Esophagus squamous epithelium (tissue), 5 donors: ENCODE results near the gene HBP1. TPM values are rescaled to one million over a fixed set of nuclear protein-coding genes. Genes with fewer than 3 reads are reported as not detected.
A peak's percentile ranks its signal among the peaks of the same experiment; 100 is the strongest.

Source experiments
- DNase-seq: peaks from one replicate; lab custom pipeline; 2025; lab: John Stamatoyannopoulos, UW
- H3K27ac ChIP-seq, 4 donors: fragments of 200-600 bp; sonication (generic); one replicate each; pipeline ENCODE4 v1.5.1; 2016 to 2019; ENCODE audit warnings: mild to moderate bottlenecking in 1 of 4
- H3K27me3 ChIP-seq, 4 donors: fragments of 200-600 bp; sonication (generic); 1 replicate in 3 of 4; 2 replicates in 1 of 4; pipeline versions ENCODE4 v1.5.1 to v1.6.0; 2017 to 2021; ENCODE audit warnings: antibody characterized with exemption in 1 of 4
- H3K36me3 ChIP-seq, 3 donors: fragments of 200-600 bp; sonication (generic); one replicate each; pipeline ENCODE4 v1.5.1; 2016 to 2019
- H3K4me1 ChIP-seq, 3 donors: fragments of 200-600 bp; sonication (generic); one replicate each; pipeline ENCODE4 v1.5.1; 2017 to 2019
- H3K4me3 ChIP-seq, 4 donors: fragments of 200-600 bp; sonication (generic); 1 replicate in 3 of 4; 2 replicates in 1 of 4; pipeline ENCODE4 v1.5.1; 2016 to 2019; ENCODE audit warnings: mild to moderate bottlenecking in 2 of 4, moderate library complexity in 1 of 4
- H3K9me3 ChIP-seq, 3 donors: fragments of 200-600 bp; sonication (generic); one replicate each; pipeline ENCODE4 v1.5.1; 2016 to 2019
- POLR2A ChIP-seq, 4 donors: fragments of 450-650 bp; IDR thresholded peaks; one replicate each; pipeline ENCODE4 v1.6.1; 2017; ENCODE audit warnings: antibody characterized with exemption in 4 of 4, mild to moderate bottlenecking in 4 of 4, moderate library complexity in 3 of 4
- WGBS, 2 donors: methylation state at CpG; one replicate each; pipeline ENCODE4 v1.1.5; 2018; 5-methylcytosine and 5-hydroxymethylcytosine counted together
- intact Hi-C: fragments of 100-400 bp; cut with DNase I; formaldehyde crosslinking; loops from one replicate; pipeline ENCODE4 v1.15.0; 2022
- total RNA-seq, 4 donors: library from RNA; depleted of rRNA; stranded (reverse); fragments of >200 nt; gene quantifications; one replicate each; pipeline ENCODE4 v1.1.0, GENCODE V29; 2016
- TF ChIP-seq, protein P1 (sequence below), 6 experiments: fragments of 450-650 bp in 4 of 6; fragments of 200-600 bp in 2 of 6; sonication (generic) in 2 of 6; IDR thresholded peaks; one replicate each; pipeline ENCODE4 v1.5.1; 2016 to 2019; ENCODE audit warnings: antibody characterized with exemption in 6 of 6, mild to moderate bottlenecking in 4 of 6, moderate library complexity in 4 of 6
- donor health status: DM: yes; HTN: yes; CAD: no.

Gene HBP1
- total RNA-seq, 4 donors from 2014 or later: 51.5 to 108 (median 69.7) TPM

DNA sequence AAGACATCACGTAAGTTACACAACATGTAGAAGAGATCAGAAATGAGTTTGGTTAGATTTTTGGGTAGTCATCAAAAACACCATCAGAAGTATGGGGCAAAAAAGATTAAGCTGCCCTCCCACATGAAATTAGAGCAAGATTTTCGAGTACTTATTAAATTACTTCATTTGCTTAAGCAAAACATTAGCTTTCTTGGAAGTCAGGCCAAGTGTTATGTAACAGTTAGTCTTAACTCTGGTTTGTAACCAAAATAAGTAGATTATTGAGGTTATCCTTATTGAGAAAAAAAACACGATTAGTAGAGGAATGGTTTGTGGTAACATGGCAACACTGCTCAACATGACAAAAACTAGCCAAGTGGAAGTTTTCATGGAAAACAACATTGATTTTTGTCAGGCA lies 37.9 kb downstream of the HBP1 start:
- Histone ChIP-seq H3K4me3 (no peak overlapping the region), H3K4me1 (peaks cover 0 to 21% (median 4%) of the 10 kb centered on the region in 3 donors), H3K27me3 (no peaks in the 10 kb centered on the region), H3K36me3 (peaks cover 0 to 94% (median 21%) of the 10 kb centered on the region in 3 donors), H3K9me3 (no peaks in the 10 kb centered on the region), H3K27ac (peak overlapping the region in 1 of 4 donors; percentile 4)
- TF ChIP-seq, protein P1, sequence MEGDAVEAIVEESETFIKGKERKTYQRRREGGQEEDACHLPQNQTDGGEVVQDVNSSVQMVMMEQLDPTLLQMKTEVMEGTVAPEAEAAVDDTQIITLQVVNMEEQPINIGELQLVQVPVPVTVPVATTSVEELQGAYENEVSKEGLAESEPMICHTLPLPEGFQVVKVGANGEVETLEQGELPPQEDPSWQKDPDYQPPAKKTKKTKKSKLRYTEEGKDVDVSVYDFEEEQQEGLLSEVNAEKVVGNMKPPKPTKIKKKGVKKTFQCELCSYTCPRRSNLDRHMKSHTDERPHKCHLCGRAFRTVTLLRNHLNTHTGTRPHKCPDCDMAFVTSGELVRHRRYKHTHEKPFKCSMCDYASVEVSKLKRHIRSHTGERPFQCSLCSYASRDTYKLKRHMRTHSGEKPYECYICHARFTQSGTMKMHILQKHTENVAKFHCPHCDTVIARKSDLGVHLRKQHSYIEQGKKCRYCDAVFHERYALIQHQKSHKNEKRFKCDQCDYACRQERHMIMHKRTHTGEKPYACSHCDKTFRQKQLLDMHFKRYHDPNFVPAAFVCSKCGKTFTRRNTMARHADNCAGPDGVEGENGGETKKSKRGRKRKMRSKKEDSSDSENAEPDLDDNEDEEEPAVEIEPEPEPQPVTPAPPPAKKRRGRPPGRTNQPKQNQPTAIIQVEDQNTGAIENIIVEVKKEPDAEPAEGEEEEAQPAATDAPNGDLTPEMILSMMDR (IDR thresholded peaks at IDR 0.05): no peak
- no peak for TF ChIP-seq POLR2A (IDR thresholded peaks at IDR 0.05)
- WGBS, 2 donors: 59 to 64% methylated on average over 3 of the region's 3 CpGs
- DNase-seq: no peak
- intact Hi-C loops: no loop called here

DNA sequence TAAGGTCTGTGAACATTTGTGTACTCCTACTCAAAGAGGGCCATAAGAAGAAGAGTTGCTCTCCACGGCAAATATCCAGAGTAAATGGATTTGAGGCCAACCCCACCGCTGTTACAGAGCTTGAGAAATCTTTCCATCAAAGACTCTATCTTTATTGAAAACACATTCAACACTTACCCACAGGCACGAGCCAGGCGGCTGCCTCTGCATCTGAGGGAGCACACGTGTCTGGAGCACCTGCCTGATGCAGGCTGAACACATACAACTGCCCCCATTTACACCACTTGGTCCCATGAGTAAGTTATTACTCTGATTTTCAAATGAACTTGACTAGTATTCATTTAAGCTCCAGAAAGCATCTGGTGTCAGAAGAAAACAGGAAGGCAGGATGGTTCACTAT lies 38.7 kb downstream of the HBP1 start:
- no peak for DNase-seq
- Histone ChIP-seq H3K4me1 (peaks cover 0 to 21% (median 4%) of the 10 kb centered on the region in 3 donors), H3K9me3 (no peaks in the 10 kb centered on the region), H3K27ac (peak overlapping the region in 3 of 4 donors; percentile 42 to 56 (median 53)), H3K27me3 (no peaks in the 10 kb centered on the region), H3K4me3 (no peak overlapping the region), H3K36me3 (peaks cover 0 to 86% (median 19%) of the 10 kb centered on the region in 3 donors)
- intact Hi-C loops: no loop called here
- whole genome bisulfite sequencing, 2 donors: 90 to 100% methylated on average over 5 of the region's 5 CpGs
- no peak for TF ChIP-seq POLR2A (IDR thresholded peaks at IDR 0.05)
- TF ChIP-seq, protein P1 (IDR thresholded peaks at IDR 0.05): no peak

- peaks cover 0 to 80% (median 19%) of the 10 kb centered on the region in 3 donors for H3K36me3 ChIP-seq
- no peak overlapping the region for H3K4me3 ChIP-seq
- WGBS, 2 donors: 64 to 70% methylated on average over 3 of the region's 3 CpGs
- peaks cover 0 to 21% (median 4%) of the 10 kb centered on the region in 3 donors for H3K4me1 ChIP-seq
- no peaks in the 10 kb centered on the region for H3K27me3 ChIP-seq
- TF ChIP-seq, protein P1 (IDR thresholded peaks at IDR 0.05): no peak
- TF ChIP-seq POLR2A (IDR thresholded peaks at IDR 0.05): no peak
- peak overlapping the region in 3 of 4 donors; percentile 42 to 75 (median 53) for H3K27ac ChIP-seq
- H3K9me3 ChIP-seq: no peaks in the 10 kb centered on the region
- intact Hi-C loops: no loop called here
- no peak for DNase-seq
These were observed 39.3 kb downstream of the HBP1 start for GRCh38 chr7:107208024-107208521.

DNA sequence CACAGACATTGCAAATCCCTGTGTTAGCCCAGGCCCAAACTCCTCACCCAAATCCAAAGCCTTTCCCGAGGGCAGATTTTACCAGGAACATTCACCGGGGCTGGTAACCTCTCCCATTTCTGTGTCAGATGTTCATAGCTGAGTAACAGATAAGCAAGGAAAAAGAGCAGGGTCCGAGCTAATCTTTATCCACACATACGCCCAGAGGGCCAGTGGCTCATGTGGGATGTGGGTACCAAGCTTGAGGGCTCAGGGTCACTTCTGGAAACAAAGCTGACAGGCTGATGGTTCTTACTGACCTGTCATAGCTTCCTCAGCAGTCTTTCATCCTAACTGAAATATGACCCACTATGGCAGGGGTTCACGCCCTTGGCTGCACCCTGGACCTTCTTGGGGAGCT lies 39.8 kb downstream of the HBP1 start:
- WGBS, 2 donors: 87 to 93% methylated on average over 3 to 4 of the region's 5 CpGs
- intact Hi-C loops: no loop called here

GRCh38 chr7:107209565-107209964 lies 40.8 kb downstream of the HBP1 start:
- 95 to 96% methylated on average over 4 of the region's 4 CpGs for WGBS, 2 donors
- Histone ChIP-seq H3K27me3 (no peaks in the 10 kb centered on the region), H3K4me1 (peaks cover 0 to 21% (median 4%) of the 10 kb centered on the region in 3 donors), H3K36me3 (peaks cover 0 to 65% (median 14%) of the 10 kb centered on the region in 3 donors), H3K4me3 (no peak overlapping the region), H3K9me3 (peaks cover 0 to 4% (median 0%) of the 10 kb centered on the region in 3 donors), H3K27ac (no peak overlapping the region)
- TF ChIP-seq, protein P1 (IDR thresholded peaks at IDR 0.05): no peak
- TF ChIP-seq POLR2A (IDR thresholded peaks at IDR 0.05): no peak
- DNase-seq: no peak
- intact Hi-C loops: no loop called here

More for the DNA sequence above, 39.8 kb downstream of the HBP1 start:
- Histone ChIP-seq H3K27me3 (no peaks in the 10 kb centered on the region), H3K36me3 (peaks cover 0 to 75% (median 19%) of the 10 kb centered on the region in 3 donors), H3K4me3 (no peak overlapping the region), H3K4me1 (peaks cover 0 to 21% (median 4%) of the 10 kb centered on the region in 3 donors), H3K27ac (peak overlapping the region in 3 of 4 donors; percentile 42 to 75 (median 53)), H3K9me3 (no peaks in the 10 kb centered on the region)
- DNase-seq: no peak
- no peak for TF ChIP-seq POLR2A (IDR thresholded peaks at IDR 0.05)
- TF ChIP-seq, protein P1 (IDR thresholded peaks at IDR 0.05): no peak
